Activated CD8-positive, alpha-beta memory T cell treated with anti-CD3 and anti-CD28 coated beads for 1 hour (primary cell): Measurements from ENCODE around the gene SPON1.

ENCODE experiments used
- DNase-seq, 2 donors: peaks; one replicate each; pipeline ENCODE4 v3.0.0-alpha.2; 2020; ENCODE audit warnings: low read depth in 1 of 2; ENCODE audit errors: extremely low read depth in 1 of 2

The SPON1 gene

GRCh38 chr11:13942971-13943381 lies 19.5 kb upstream of the SPON1 start:
- no peak for DNase-seq

GRCh38 chr11:13944016-13944415 lies 18.5 kb upstream of the SPON1 start:
- no peak for DNase-seq

GRCh38 chr11:13944911-13945425 lies 17.6 kb upstream of the SPON1 start:
- no peak for DNase-seq

DNA sequence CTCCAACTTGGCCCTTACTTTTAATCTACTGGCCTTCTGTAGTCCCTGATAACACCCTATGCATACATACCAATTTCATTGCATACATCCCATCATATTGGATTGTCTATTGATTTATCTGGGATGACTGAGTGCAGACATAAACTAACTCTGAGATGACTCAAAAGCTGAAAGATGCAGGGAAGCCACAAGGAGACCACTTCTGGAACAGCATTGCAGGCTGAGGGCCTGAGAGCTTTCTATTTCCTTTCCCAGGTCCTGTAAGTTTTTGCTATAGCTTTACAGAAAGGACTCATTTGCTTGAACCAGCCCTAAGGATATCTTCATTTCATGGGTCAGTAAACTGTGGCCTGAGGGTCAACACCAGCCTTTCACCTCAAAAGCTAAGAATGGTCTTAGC lies 15.1 kb upstream of the SPON1 start:
- no peak for DNase-seq

DNA sequence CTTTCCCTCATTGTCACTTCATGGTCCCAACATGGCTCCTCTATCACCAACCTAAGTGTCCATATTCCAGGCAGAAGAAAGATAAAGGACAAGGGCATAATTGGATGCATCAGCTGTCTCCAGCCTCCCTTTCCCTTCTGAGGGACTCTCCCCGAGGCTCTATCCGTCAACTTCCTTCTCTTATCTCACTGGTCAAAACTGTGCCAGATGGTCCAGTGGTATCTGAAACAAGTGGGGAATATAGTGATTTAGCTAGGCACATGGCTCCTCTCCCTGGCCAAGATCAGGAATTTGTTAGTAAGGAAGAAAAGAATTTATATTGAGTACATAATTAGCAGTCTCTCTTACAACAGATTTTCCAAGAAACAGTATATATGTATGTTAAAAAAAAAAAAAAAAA lies 12.6 kb upstream of the SPON1 start:
- no peak for DNase-seq

- DNase-seq, result no peak
Observed at GRCh38 chr11:13952221-13952620, 10.3 kb upstream of the SPON1 start.

DNA sequence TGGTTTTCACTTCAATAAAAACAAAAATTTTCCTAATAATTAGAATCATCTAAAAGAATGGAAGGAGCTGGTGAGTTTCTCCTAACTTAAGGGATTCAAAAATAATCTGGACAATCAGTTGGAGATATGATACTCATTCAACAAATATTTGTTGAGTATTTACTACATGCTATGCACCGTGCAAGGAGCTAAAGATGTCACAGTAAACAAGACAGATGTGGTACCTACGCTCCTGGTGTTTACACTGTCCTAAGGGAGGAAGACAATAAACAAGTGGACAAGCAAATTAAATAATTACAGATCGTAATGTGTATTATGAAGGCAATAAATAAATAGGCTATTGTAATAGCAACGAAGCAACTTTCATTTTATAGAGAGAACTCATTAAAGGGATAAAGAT lies 9.9 kb upstream of the SPON1 start:
- DNase-seq, result no peak

- no peak for DNase-seq
Observed at GRCh38 chr11:13954591-13954990, 7.9 kb upstream of the SPON1 start.

GRCh38 chr11:13955971-13956421 lies 6.5 kb upstream of the SPON1 start:
- no peak for DNase-seq

GRCh38 chr11:13956988-13957387 lies 5.5 kb upstream of the SPON1 start:
- no peak for DNase-seq

- no peak for DNase-seq
Observed at GRCh38 chr11:13958641-13959400, 3.7 kb upstream of the SPON1 start.

- no peak for DNase-seq
Observed at GRCh38 chr11:13962198-13962561, 343 bp upstream of the SPON1 start.

DNA sequence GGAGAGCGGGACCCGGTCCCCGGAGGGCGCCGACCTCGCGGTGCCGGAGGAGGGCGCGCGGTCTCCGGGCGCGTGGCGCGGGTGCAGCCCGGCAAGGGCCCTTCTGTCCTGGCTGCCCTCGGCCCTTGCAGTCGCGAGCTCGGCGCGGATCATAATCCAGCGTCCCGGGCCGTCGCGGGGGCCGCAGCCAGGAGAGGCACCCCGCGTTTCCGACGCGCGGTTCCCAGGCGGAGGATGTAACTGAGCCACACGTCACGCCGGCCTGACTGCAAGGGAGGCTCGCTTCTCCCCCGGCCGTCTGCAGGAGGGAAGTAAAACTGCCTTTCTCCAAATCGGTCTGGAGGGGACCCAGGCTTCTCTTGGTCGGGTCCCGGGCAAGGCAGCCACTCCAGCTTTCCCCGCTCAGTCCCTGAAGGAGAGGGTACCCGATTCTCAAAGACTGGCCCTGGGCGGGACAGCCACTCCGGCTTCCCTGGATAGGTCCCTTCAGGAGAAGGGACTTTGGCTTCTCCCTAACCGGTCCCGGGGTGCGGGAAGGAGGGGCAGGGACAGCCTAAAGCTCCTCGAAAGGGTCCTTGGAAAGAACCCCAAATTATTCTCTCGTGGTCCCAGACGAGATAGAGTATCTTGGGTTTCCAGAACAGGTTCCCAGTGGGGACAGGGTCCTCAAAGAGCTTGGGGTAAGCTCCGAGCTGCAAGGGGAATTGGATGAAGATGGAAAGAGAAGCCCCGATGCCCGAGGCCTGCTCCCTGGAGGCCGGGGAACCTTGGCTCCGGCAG lies 836 bp downstream of the SPON1 start:
- DNase-seq, result no peak

- DNase-seq, result no peak
Observed at GRCh38 chr11:13963949-13964770, 1.6 kb downstream of the SPON1 start.

DNA sequence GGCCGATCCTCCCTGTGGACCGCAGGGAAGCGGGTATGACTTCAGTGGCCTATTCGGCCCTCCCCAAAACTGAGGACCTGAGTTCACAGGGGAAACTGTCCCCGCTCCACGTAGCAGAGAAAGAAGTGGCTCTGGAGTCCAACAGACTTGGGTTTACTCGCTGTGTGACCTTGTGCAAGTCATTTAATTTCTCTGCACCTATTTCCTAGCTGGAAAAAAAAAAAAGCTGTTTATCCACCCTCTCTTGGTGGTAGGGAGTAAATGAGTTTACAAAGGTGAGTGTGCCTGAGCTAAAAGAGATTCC lies 2.2 kb downstream of the SPON1 start:
- no peak for DNase-seq

- no peak for DNase-seq
Observed at GRCh38 chr11:13965337-13965736, 2.8 kb downstream of the SPON1 start.

DNA sequence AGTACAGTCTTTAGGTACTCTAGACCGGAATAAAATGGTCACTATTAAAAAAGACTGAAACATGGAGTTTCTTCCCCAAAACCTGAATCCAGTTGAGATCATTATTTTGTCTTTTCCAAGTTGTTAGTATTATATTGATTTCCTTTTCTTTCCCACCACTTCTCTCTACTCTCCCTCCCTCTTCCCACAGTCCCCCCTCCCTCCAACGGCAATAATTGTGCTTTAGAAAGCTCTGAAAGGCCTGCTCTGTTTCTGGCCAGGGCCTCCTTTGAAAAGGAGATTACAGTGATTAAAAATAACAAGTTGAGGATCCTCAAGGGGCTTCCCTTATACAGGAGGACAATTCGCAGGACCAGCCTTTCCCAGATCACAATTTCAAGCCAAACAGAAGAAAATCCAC lies 3.5 kb downstream of the SPON1 start:
- no peak for DNase-seq

DNA sequence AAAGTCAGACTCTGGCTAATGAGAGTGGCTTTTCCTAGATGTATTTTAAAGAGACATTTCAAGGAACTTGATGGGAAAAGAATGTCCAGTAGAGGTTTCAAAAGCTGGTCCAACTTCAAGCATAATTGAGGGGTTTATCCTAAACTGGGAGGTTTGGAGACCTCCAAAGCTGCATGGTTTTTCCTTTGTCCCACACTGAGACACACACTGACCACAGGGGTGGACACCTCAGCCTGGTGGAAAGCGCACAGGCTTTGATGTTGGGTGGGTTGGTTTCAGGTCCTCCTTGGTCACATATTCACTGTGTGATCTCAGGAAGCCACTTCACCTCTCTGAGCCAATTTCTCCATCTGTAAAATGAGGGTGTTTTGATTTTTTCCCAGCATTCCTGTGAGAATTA lies 4.0 kb downstream of the SPON1 start:
- no peak for DNase-seq

DNA sequence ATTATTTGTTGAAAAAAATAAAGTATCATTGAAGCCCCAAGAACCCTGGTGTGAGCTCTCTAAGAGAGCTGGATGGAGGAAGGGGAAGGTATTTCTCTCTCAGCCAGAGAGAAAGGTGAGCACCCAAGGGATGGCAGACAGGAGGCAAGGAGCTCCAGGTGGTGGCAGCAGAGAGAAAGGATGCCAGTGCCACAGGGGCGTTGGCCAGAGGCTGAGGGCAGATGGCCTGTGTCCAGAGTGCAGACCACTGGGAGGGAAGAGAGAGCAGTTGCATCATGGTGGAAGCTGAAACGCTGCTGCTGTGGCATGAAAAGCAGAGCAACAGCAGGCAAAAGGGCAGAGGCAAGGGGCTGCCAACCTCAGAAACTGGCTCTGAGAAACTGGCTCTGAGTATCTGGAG lies 8.5 kb downstream of the SPON1 start:
- DNase-seq, result no peak

DNA sequence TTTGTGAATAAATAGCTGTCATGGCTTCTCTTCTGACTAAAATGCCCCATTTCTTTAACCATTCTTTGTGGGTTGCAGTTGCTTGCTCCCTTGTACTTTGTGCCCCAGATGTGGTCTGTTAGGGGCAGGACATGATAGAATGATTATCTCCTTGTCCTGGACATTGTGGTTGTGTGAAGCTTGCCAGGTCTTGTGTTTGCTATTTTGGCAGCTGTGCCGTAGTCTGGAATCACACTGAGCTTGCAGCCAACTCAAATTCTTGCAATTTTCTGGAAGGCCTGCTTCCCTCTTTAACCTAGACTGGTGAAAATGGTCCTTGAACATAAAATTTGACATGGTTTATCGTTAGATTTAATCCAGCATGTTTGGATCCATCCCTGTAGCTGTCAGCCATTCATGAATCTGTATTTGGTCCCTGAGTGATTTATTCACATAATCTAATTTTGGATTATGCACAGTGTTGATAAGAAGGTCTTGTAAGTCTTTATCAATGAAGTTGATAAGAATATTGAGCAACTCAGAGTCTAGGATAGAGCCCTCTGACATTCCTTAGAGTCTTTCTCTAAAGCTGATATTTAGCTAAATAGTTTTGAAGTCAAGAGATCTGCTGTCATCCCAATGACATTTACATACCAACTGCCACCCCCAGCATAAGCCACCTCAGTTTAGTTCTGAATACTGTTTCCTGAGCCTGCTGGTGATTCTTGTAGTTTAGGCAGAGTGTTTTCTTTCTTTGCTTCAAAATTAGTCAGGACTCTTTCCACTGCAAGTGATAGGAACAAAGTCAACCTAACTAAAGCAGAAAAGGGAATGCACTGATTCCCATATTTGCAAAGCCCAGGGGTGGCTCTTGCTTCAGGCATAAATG lies 9.8 kb downstream of the SPON1 start:
- DNase-seq, result no peak

GRCh38 chr11:13972944-13973343 lies 10.4 kb downstream of the SPON1 start:
- DNase-seq, result no peak
